NCI-H345 (cell line): Measurements from ENCODE around the gene THBS3.
"Not testable (repeated sequence)": the region's sequence is repeated elsewhere in the genome, so short reads cannot be mapped to it uniquely, and the experiment has no call there.

Source experiments
- DNase-seq: peaks from one replicate; lab custom pipeline; 2025; lab: John Stamatoyannopoulos, UW

THBS3 gene

DNA sequence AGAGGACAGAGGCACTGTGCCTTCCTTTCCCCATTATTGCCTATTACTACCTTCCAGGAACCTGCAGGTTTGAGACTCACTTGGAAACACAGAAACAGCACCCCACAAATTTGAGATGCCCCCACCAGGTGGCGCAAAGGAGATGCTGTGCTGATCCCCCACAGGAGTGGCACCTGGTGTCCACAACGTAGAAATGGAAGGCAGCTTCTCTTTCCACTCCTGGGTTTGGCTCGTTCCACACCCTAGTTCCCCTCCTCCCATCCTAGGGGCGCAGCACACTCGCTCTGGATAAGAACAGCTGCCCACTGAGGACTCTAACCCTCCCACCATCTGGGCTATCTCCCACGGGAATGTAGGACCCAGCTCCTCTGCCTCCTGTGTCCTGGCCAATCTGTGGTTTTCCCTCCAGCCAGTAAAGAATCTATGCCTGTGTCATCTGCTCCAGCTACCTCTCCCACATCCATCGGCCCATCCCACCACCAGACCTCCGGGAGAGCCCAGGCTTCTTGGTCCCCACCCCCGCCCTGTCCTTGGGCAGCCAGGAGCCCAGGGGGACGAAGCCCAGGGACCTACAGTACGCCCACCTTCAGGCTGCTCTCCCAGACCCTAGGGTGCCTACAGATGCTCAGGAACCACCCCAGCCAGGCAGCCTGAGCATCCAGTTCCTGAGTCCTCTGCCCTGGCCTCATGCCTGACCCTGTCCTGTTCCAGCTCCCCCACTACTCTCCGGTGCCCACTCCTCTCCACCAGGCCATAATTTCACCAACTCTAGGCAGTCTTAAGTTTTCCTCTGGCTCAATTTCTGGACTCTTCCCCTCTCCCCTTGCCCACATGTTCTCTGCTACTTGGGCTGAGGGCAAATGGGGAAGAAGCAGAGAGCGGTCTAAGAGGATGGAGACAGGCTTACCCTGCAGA is 549 bp downstream of the THBS3 start:
- DNase-seq = peak; percentile 96

DNA sequence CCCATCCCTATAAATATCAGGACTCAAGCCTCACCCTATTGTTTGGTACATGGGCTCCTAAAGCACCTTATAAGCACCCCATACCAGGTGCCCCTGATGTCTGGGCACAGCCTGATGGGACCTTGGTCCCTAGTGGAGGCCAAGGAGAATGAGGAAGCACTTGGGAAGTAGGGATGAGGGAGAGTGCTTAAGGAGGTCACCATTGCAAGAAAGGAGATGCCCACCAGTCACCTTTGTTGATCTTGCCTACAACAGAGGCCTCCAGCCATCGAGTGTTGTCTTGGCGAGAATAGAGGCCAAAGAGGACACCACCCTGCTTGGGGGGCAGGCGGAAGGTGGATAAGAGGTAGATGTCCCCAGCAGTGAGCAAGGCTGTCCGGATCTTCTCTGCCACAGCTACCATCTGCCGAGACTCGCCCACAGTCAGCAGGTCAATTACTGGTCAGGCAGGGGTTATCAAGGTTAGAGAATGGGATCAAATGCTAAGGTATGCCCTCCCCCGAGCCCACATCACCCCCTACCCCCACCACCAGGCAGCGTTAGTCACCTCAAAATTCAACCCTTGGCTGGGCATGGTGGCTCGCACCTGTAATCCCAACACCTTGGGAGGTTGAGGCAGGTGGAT is 1.6 kb downstream of the THBS3 start:
- no peak for DNase-seq

DNA sequence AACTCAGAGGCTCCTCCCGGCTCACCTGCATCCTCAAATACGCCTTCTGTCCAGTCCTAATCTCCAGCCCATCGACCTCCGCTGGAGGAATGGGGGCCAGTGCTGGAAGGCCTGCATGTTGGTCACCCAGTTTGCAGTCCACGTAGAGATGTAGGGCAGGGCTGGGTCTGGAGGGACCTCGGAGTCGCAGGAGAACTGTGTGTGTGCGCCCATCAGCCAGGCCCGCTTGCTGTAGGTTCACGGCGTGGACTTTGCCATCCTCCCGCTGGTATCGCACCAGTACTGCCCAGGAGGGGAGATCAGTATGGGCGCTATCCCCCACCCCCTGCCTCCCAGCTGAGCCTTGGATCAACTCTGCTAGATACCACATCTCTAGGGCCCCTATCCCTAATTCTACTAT is 2.7 kb downstream of the THBS3 start:
- no peak for DNase-seq

DNA sequence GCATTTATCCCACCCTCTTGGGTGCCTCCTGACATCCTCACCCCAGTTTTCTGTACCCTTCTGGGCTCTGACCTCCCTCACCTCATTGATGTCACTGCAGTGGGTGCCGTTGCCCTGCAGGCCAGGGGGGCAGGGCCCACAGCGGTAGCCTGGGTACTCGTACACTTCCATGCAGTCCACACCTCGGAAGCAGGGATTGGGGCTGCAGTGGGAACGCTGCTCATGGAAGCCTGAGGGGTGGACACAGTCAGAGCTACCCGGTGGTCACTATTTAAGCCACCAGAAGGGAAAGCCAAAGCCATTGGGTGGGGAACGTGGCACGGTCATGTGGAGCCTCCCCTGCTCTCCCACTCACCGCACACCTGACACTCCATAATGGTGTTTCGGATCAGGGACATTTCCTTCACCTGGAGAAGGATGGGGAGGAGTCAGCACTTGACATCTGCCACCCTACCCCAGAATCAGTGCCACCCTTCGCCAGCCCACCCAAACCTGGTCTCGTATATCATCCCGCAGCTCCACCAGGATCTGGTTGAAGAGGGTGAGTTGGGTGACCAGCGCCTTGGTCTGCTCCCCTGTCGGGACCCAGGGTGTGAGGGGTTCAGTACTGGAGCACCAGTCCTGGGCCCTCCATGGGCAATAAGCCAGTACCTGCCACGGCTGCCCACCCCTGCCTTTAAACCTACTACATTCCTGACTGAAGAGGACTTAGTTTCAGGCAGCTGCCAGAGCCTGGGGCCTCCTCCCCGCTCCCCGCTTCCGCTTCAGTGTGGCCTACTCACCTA is 4.8 kb downstream of the THBS3 start:
- DNase-seq = no peak

DNA sequence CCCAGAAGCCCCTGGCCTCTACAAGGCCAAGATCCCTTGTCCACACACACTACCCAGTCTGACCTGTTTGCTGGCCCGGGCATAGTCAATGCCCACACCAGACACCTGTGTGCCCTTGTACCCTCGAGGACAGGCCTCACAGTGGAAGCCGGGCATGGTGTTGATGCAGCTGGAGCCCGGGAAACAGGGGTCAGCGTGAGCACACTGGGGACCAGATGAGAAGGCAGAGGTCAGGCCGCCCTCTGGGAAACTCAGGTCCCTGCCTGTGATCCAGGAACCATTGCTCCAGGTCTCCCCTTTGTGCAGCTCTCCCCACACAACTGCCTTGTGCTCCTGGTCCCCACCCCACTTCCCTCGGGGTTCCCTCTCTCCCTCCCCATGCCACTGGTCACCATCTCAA is 5.5 kb downstream of the THBS3 start:
- no peak for DNase-seq

DNA sequence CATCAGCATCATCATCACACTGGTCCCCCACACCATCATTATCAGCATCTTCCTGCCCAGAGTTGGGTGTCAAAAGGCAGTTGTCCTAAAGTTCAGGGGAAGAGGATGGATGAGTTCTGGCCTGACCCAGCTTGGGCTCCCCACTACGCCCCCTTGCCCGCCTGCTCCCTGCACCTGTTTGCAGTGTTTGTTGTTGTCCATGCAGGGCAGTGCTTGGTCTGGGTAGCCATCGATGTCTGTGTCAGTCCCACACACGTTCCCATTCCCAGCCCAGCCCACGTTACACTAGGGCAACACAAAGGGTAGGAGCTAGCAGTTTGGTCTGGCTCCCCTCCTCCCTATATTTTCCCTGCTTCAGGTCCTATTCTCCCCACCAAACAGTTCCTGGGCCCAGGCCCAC is 6.8 kb downstream of the THBS3 start:
- no peak for DNase-seq

DNA sequence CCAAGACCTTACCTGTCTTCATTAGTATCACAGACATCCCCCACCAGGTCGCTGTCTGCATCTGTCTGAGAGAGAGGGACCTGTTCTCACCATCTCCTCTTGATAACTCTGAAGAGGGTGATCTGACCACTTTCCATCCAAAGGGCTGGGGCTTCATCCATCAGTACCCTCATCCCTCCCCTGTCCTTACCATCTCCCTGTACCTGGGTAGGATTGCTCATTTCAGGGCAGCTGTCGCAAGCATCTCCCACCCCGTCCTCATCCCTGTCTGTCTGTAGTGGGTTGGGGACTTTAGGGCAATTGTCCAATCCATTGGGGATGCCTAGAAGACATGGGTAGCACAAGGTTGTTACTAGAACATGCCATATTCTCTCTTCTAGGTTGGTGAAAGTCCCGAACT is 7.9 kb downstream of the THBS3 start:
- DNase-seq = no peak

DNA sequence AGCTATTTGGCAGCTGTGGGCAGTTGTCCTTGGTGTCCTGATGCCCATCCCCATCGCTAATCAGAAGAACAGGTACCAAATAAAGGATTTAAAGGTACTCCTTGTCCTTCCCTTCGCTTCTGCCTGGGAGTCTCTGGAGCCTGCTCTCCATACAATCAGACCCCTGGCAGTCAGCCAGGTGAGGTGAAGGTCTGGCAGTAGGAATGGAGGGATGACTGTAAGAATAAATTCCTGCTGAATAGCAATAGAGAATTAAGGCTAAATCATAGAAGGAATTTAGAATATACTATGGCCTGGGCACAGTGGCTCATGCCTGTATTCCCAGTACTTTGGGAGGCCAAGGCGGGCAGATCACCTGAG is 9.2 kb downstream of the THBS3 start:
- DNase-seq = no peak

- no peak for DNase-seq
These were observed 9.7 kb downstream of the THBS3 start for GRCh38 chr1:155197901-155198546.

DNA sequence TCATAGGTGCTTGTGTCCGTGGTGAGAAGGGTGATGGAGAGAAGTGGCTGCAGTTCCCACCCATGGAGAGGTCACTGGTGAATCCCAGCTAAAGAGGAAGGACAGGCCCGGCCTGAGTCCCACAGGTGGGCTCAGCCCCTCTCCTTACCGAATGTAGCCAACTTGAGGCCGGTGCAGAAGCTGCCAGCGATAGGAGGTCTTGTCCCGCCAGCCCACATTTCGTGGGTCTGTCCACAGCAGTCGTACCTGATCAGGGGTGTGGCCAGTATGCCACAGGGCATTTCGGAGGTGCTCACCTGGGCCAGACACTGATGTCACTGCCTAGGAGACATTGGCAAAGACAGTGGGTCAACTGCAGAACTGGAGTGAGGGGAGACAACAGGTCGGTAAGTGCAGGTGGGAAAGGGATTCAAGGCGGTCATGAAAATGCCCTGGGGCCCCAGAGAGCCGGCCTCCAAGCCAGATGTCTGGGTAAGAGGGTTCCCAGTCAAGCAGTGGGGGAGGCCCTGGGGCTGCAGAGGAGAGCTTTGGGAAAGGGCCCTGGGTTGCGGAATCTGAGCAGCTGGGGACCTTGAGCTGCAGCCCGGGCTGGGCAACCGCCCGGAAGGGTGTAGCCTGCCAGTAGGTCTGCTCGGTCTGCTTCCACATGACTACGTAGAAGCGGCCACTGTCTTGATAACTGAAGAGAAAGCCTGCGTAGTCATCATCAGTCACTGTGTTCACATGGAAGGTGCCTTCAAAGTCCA is 10.6 kb downstream of the THBS3 start:
- no peak for DNase-seq

DNA sequence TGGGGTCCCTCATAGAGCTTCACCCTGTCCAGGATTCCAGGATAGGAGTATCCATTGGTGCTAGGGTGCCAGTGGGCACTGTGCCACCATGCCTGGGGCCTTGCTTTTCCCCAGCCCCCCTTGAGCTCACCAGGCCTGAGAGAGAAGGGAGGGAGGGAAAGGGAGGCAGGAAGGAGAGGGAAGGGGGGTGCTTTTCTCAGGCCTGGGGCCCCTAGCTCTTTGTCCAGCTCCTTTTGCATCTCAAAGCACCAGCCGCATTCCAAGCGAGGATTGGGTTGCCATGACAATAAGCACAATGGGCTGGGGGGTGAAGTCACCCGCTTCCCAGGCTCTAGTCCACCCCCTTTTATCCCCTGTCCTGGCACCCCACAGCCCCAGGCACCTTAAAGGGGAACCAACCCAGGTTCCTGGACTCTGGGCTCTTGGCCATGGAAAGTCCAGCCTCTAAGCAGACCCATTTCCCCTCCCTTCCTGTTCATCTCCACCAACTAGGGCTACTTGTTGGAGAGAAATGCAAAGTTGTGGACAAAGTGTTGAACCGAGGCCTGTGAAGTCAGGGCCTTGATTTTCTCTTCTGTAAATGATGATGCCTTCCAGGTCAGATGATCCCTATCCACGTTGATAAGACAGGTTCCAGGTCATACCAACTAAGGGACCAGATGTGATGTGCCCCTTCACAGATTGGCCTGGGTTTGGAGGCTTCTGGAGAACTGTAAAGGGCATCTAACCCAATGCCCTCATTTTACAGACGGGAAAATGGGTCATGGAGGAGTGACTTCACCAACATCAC is 11.4 kb downstream of the THBS3 start:
- no peak for DNase-seq

- DNase-seq = peak; percentile 62
These were observed 12.2 kb downstream of the THBS3 start for GRCh38 chr1:155195201-155196102.

DNA sequence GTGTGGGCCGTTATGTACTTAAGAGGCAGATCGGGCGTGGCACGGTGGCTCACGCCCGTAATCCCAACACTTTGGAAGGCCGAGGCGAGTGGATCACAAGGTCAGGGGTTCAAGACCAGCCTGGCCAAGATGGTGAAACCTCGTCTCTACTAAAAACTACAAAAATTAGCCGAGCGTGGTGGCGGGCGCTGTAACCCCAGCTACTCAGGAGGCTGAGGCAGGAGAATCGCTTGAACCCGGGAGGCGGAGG is 13.8 kb downstream of the THBS3 start:
- DNase-seq = not testable (repeated sequence)

- DNase-seq = peak; percentile 94
These were observed 14.3 kb downstream of the THBS3 start for GRCh38 chr1:155193275-155193990.

- DNase-seq = peak; percentile 90
These were observed 15.1 kb downstream of the THBS3 start for GRCh38 chr1:155192346-155193274.

DNA sequence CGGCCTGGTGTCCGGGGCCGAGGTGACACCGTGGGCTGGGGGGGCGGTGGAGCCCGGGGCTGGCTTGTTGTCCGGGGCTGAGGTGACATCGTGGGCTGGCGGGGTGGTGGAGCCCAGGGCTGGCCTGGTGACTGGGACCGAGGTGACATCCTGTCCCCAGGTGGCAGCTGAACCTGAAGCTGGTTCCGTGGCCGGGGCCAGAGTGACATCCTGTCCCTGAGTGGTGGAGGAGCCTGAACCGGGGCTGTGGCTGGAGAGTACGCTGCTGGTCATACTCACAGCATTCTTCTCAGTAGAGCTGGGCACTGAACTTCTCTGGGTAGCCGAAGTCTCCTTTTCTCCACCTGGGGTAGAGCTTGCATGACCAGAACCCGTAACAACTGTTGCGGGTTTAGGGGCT is 15.8 kb downstream of the THBS3 start:
- DNase-seq = no peak

GRCh38 chr1:155189926-155190325 is 17.8 kb downstream of the THBS3 start:
- not testable (repeated sequence) for DNase-seq

- no peak for DNase-seq
These were observed 19.4 kb downstream of the THBS3 start for GRCh38 chr1:155188268-155188667.
